GM12878 (cell line): ENCODE measurements around the gene ADARB1. TPM values are rescaled to one million over a fixed set of nuclear protein-coding genes. Genes with fewer than 3 reads are reported as not detected.

Experiments
- ATAC-seq: fragments of 200-7000 bp; cut with Tn5 transposase; 3 replicates; pipeline ENCODE4 v1.9.1; 2020; ENCODE audit warnings: mild to moderate bottlenecking, moderate library complexity
- BruUV-seq: library from RNA; stranded (reverse); fragments of 400-500 nt; replicated peaks from 2 replicates; lab custom pipeline; 2021; lab: Mats Ljungman, UMichigan
- CTCF ChIA-PET: fragments of 300-600 bp; sonication (Branson Sonifier 250); formaldehyde crosslinking; extraction: SDS; loops from one replicate; lab custom pipeline; 2021; ENCODE audit warnings: inconsistent platforms; lab: Yijun Ruan, JAX
- POLR2A ChIA-PET: fragments of 350-600 bp; formaldehyde crosslinking; extraction: SDS; loops from one replicate; lab custom pipeline; 2021; ENCODE audit warnings: inconsistent platforms; lab: Charles Lee
- RAD21 ChIA-PET: fragments of 300-600 bp; sonication (Branson Sonifier 250); formaldehyde crosslinking; loops from one replicate; lab custom pipeline; 2023; ENCODE audit warnings: antibody characterized with exemption; ENCODE audit not compliant: unreplicated experiment; lab: Charles Lee
- SMC1A ChIA-PET: fragments of 300-600 bp; sonication (Branson Sonifier 250); formaldehyde crosslinking; loops from one replicate; lab custom pipeline; 2023; ENCODE audit not compliant: unreplicated experiment, uncharacterized antibody; lab: Charles Lee
- DNase-seq: peaks from one replicate; pipeline ENCODE4 v3.0.0-alpha.2; 2011; ENCODE audit warnings: low read depth, low spot score
- FAIRE-seq: peaks from 3 replicates; lab custom pipeline; 2011; peaks lifted over from hg19 to GRCh38; lab: Jason Lieb, UNC
- H2AFZ ChIP-seq: 2 replicates; pipeline ENCODE4 v1.6.0; 2011; ENCODE audit warnings: low read depth, low read length, control low read depth; ENCODE audit not compliant: control insufficient read depth
- H3K27ac ChIP-seq: 2 replicates; pipeline ENCODE4 v1.5.1; 2011; ENCODE audit warnings: control low read depth; ENCODE audit not compliant: control insufficient read depth, insufficient read depth
- H3K27me3 ChIP-seq, 2 experiments: replicated peaks in 1 of 2; 2 replicates each; pipeline versions ENCODE4 v1.6.0 to v1.6.1; 2011; ENCODE audit warnings: low read length in 1 of 2; ENCODE audit not compliant: control insufficient read depth in 2 of 2, insufficient read depth in 2 of 2
- H3K36me3 ChIP-seq, 2 experiments: 2 replicates each; pipeline ENCODE4 v1.5.1; 2011; ENCODE audit warnings: low read length in 1 of 2; ENCODE audit not compliant: control insufficient read depth in 2 of 2, insufficient read depth in 2 of 2
- H3K4me1 ChIP-seq: 2 replicates; pipeline ENCODE4 v1.6.1; 2011; ENCODE audit warnings: mild to moderate bottlenecking, low read length, moderate library complexity, mixed read lengths; ENCODE audit not compliant: control insufficient read depth, insufficient read depth
- H3K4me2 ChIP-seq: 2 replicates; pipeline ENCODE4 v1.6.0; 2011; ENCODE audit warnings: control low read depth; ENCODE audit not compliant: control insufficient read depth, insufficient read depth
- H3K4me3 ChIP-seq: fragments of 200-600 bp; sonication (generic); 2 replicates; pipeline ENCODE4 v1.5.1; 2016
- H3K79me2 ChIP-seq: 2 replicates; pipeline ENCODE4 v1.6.0; 2011; ENCODE audit warnings: low read length; ENCODE audit not compliant: control insufficient read depth, insufficient read depth
- H3K9ac ChIP-seq: 2 replicates; pipeline ENCODE4 v1.8.0; 2011; ENCODE audit warnings: low read length, control low read depth, mixed read lengths; ENCODE audit not compliant: control insufficient read depth, insufficient read depth
- H3K9me3 ChIP-seq: replicated peaks from 3 replicates; pipeline ENCODE4 v1.5.1; 2011; ENCODE audit warnings: mild to moderate bottlenecking, low read length; ENCODE audit not compliant: control insufficient read depth, insufficient read depth
- H4K20me1 ChIP-seq: 2 replicates; pipeline ENCODE4 v1.6.0; 2011; ENCODE audit not compliant: control insufficient read depth, insufficient read depth
- IRF4 ChIP-seq: IDR thresholded peaks from 2 replicates; pipeline ENCODE4 v1.6.1; 2011; ENCODE audit warnings: low read depth, low read length
- RFX5 ChIP-seq: IDR thresholded peaks from 2 replicates; pipeline ENCODE4 v1.6.1; 2011; ENCODE audit warnings: low read depth, low read length, improper control_type of control experiment
- ZZZ3 ChIP-seq: IDR thresholded peaks from 2 replicates; pipeline ENCODE4 v1.6.1; 2011; ENCODE audit warnings: low read depth; ENCODE audit not compliant: control insufficient read depth, insufficient read length
- WGBS: methylation state at CpG from one replicate; pipeline ENCODE4 v1.1.6; 2016; ENCODE audit warnings: low lambda C conversion rate; ENCODE audit not compliant: insufficient replicate concordance, insufficient coverage; ENCODE audit errors: missing lambda C conversion rate; 5-methylcytosine and 5-hydroxymethylcytosine counted together
- in situ Hi-C: fragments of 300-500 bp; cut with MboI; formaldehyde crosslinking; loops from 9 replicates; pipeline ENCODE4 v1.14.3; 2018; ENCODE audit warnings: mixed read lengths
- intact Hi-C: fragments of 100-400 bp; cut with micrococcal nuclease; formaldehyde crosslinking; loops from one replicate; pipeline ENCODE4 v1.14.2; 2022; ENCODE audit not compliant: unreplicated experiment
- polyA plus RNA-seq, 11 experiments: library from polyadenylated mRNA; depleted of rRNA in 4 of 11; unstranded in 6 of 11; stranded (reverse) in 5 of 11; fragments of >200 nt; fragmentation: Nextera tagmentation in 4 of 11; fragmentation: Illumina TruSeq in 1 of 11; extraction: Ambion mirVana in 4 of 11; extraction: Trizol in 1 of 11; gene quantifications; 1 replicate in 1 of 11; 2 replicates in 10 of 11; pipeline versions ENCODE4 v1.2.1 to v1.2.3, GENCODE V29; 2011 to 2016; ENCODE audit warnings: inconsistent platforms in 2 of 11, missing spikeins in 2 of 11, low read depth in 1 of 11
- total RNA-seq, 4 experiments: library from RNA; depleted of rRNA in 3 of 4; stranded (reverse); fragments of >200 nt in 3 of 4; fragmentation: Illumina TruSeq in 1 of 4; extraction: Trizol in 1 of 4; gene quantifications; 2 replicates each; pipeline versions ENCODE4 v1.2.1 to v1.2.3, GENCODE V29; 2013 to 2021

ADARB1 gene
- total and polyA plus RNA-seq, 10 of the 15 experiments (the other 5 are each of a cell fraction or from before 2014, with no cell fraction given), result 5.7 to 61.7 (median 25.3) TPM

DNA sequence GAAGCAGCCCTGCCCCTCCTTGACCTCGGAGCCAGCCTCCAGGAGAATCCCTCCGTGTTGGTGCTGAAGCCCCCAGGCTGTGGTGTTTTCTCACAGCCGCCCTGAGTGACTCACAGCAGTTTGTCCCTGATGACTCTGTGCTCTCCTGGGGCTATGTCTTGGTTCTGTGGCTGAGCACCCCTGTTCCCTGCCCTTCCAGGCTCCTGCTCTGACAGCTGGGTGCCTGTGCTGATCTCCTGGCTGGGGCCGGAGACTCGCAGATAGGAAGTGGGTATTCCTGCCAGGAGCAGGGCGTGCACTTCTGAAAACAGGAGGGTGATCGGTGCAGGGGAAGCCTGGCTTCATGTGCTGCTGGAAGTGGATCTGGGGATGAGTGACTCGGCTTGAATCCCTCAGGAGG lies 178.8 kb downstream of the ADARB1 start:
- in situ Hi-C loops, result no loop called here
- H3K4me2 ChIP-seq, result no peak overlapping the region
- H3K9ac ChIP-seq, result no peak overlapping the region

DNA sequence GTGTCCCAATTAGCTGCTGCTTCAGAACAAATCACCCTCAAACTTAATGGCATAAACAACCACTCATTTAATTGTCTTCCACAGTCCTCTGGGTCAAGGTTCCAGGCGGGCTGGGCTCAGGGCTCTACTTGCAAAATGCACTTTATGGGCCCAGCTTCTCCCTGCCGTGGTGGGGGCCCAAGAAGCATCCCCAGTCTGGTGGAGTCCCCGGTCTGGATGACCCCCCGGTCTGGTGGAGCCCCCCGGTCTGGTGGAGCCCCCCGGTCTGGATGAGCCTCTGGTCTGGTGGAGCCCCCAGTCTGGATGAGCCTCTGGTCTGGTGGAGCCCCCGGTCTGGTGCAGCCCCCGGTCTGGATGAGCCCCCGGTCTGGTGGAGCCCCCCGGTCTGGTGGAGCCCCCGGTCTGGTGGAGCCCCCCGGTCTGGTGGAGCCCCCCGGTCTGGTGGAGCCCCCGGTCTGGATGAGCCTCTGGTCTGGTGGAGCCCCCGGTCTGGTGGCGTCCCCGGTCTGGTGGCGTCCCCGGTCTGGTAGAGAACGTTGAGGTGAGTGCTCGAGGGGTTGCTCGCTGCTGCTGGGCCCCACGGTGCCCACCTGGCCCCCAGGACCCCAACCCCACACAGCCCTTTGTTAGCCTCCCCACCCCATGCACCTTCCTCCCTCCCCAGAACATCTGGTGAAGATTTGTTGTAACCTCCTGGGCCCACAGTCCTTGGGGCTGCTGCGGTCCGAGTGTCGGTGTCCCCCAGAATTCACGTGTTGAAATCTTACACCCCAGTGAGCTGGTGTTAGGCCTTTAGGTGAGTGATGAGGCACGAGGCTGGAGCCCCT lies 179.5 kb downstream of the ADARB1 start:
- no peak overlapping the region for H2AFZ ChIP-seq
- no peak for TF ChIP-seq ZZZ3
- TF ChIP-seq, all 136 proteins: peak for 0
- no peak overlapping the region for H3K9ac ChIP-seq
- H4K20me1 ChIP-seq, result no peaks in the 10 kb centered on the region
- no peaks in the 10 kb centered on the region; the same call in 2 of the 3 replicates for H3K9me3 ChIP-seq
- H3K27me3 ChIP-seq, result no peaks in the 10 kb centered on the region
- H3K4me1 ChIP-seq, result no peaks in the 10 kb centered on the region
- ChIA-PET POLR2A (no interaction called here), SMC1A (no interaction called here), CTCF (no interaction called here), RAD21 (no interaction called here)
- H3K36me3 ChIP-seq, result no peaks in the 10 kb centered on the region
- in situ Hi-C loops (no loop called here), intact Hi-C loops (no loop called here)
- no peak overlapping the region for H3K4me2 ChIP-seq
- H3K79me2 ChIP-seq, result no peaks in the 10 kb centered on the region
- 42% methylated on average over 22 of the region's 28 CpGs for WGBS
- ATAC-seq (no peak), FAIRE-seq (no peak), DNase-seq (no peak)
- no peak overlapping the region for H3K27ac ChIP-seq
- no TSS peak for BruUV-seq
- no peak overlapping the region for H3K4me3 ChIP-seq

More for the DNA sequence above, 178.8 kb downstream of the ADARB1 start:
- H2AFZ ChIP-seq, result no peak overlapping the region
- 24% methylated on average over 8 of the region's 8 CpGs for WGBS
- RAD21 ChIA-PET, result no interaction called here
- H3K9me3 ChIP-seq, result no peaks in the 10 kb centered on the region; the same call in 2 of the 3 replicates
- no peaks in the 10 kb centered on the region for H4K20me1 ChIP-seq
- BruUV-seq, result no TSS peak
- intact Hi-C loops, result no loop called here
- H3K79me2 ChIP-seq, result no peaks in the 10 kb centered on the region
- CTCF ChIA-PET, result no interaction called here
- no peaks in the 10 kb centered on the region for H3K36me3 ChIP-seq
- no peak overlapping the region for H3K4me3 ChIP-seq
- H3K4me1 ChIP-seq, result no peaks in the 10 kb centered on the region
- TF ChIP-seq RFX5 (no peak), IRF4 (no peak)
- no peak for ATAC-seq
- H3K27me3 ChIP-seq, result no peaks in the 10 kb centered on the region
- no peak for FAIRE-seq
- no peak for DNase-seq
- no peak overlapping the region for H3K27ac ChIP-seq
- POLR2A ChIA-PET, result no interaction called here
- SMC1A ChIA-PET, result no interaction called here
